GM12873 (cell line): Measurements from ENCODE around the gene ZFYVE21.

Experiments
- CTCF ChIP-seq: IDR thresholded peaks from 2 replicates; pipeline ENCODE4 v1.5.1; 2012; ENCODE audit warnings: low read depth, mild to moderate bottlenecking, moderate library complexity, low read length, control low read depth; ENCODE audit not compliant: insufficient read depth; ENCODE audit errors: missing control alignments

The ZFYVE21 gene

GRCh38 chr14:103708750-103709187 is 6.8 kb upstream of the ZFYVE21 start:
- no peak for TF ChIP-seq CTCF

GRCh38 chr14:103709814-103710213 is 5.8 kb upstream of the ZFYVE21 start:
- TF ChIP-seq CTCF = no peak

GRCh38 chr14:103710771-103711377 is 4.7 kb upstream of the ZFYVE21 start:
- no peak for TF ChIP-seq CTCF

GRCh38 chr14:103711516-103712431 is 3.8 kb upstream of the ZFYVE21 start:
- no peak for TF ChIP-seq CTCF

GRCh38 chr14:103712633-103713247 is 2.9 kb upstream of the ZFYVE21 start:
- no peak for TF ChIP-seq CTCF

- TF ChIP-seq CTCF = no peak
Measured at GRCh38 chr14:103713304-103714062, 2.1 kb upstream of the ZFYVE21 start.
